GM10847 (cell line): Measurements from ENCODE around the gene RASL10A.

ENCODE experiments used
- POLR2A ChIP-seq: IDR thresholded peaks from 2 replicates; pipeline ENCODE4 v1.6.1; 2011; ENCODE audit not compliant: insufficient read length; ENCODE audit errors: extremely low read depth

RASL10A gene

DNA sequence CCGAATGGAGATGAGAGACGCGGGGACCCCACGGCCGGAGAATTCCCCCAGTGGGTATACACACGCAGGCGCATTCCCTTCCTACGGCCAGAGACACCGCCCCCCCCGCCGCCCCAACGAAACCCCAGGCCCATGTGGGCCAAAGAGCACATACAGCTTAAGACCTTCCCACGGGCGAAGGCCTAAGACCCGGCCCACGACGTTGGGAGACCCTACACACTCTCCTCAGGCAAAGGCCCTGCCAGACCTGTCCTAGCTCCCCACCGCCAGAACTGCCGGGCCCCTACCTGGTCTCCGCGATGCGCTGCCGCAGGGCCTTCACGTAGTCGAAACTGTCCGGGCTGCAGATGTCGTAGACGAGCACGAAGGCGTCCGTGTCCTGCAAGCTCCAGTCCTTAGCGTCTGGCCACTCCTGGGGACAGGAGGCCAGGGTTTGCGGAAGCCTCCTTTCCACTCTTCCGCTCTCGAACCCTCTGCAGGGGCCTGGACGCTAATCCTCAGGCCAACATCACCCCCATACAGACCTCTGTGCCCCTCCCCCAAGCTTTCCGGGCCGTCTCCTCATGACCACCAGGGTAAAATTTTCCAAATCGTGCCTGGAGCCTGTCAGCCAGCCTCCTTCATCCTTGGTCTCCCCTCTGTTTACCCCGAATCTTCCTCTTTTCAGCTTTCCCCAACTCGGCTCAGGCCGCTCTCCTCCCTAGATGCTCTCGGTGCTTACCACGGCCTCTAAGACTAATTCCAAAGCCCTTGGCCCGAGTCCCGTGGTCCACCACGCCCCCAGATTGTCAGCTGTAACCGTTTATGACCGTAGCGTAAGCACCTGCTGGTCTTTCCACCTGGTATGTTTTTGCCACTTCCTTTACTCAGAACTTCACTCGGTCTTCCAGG is 1.7 kb downstream of the RASL10A start:
- no peak for TF ChIP-seq POLR2A

DNA sequence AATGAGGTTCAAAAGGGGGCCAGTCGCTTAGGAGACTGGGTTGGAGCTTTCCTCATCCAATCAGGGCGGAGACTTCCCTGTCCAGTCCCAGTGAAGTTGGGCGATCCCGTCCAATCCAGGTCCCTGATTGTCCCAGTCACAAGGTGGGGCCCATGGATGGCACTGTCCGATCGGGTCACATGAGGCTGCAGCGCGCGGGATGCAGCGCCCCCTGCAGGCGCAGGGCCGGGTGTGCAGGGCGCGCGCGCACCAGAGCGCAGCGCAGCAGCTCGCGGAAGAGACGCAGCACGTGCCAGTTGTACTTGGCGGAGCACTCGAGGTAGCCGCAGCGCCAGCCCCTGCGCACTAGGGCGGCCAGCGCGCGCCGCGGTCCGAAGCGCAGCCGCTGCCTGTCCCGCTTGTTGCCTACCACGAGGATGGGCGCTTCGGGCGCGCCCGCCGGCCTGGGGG is 2.3 kb downstream of the RASL10A start:
- no peak for TF ChIP-seq POLR2A

DNA sequence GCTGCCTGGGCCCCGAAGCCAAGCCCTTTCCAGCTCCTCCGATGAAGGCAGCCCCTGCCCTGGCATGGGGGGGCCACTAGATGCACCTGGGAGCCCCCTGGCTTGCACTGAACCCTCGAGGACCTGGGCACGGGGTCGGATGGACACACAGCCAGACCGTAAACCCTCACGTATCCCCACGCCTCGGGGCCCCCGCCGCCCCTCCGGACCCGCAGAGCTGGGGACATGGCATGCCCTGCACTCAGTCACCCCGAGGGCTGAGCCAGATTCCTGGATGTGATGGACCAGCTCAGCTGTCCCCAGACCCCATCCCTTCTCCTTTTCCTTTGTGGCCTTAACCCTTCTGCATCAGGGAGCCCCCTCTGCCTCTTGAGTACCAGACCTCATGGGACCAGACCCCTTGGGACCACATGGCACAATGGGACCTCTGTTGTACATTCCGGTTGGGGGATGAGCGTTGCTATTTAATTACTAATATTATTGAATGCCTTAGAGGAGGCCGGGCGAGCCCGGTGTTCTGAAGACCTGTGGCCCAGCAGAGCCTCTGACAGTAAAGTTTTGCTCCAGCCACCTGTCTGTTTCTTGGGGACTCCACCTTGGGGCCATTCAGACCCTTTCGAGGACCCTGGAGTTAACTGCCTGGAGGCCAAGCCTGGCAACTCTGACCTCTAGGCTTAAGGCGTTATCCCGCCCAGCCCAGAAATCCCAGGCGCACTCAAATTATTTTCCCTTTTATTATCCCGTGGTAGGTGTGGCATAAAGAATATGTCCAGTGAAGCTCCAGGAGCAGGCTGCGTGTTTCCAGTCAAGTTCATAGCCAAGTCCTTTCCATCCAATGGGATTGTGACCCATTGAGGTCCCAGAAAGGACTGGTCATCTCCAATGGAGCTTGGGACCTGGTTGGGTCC is 3.0 kb downstream of the RASL10A start:
- TF ChIP-seq POLR2A: no peak

DNA sequence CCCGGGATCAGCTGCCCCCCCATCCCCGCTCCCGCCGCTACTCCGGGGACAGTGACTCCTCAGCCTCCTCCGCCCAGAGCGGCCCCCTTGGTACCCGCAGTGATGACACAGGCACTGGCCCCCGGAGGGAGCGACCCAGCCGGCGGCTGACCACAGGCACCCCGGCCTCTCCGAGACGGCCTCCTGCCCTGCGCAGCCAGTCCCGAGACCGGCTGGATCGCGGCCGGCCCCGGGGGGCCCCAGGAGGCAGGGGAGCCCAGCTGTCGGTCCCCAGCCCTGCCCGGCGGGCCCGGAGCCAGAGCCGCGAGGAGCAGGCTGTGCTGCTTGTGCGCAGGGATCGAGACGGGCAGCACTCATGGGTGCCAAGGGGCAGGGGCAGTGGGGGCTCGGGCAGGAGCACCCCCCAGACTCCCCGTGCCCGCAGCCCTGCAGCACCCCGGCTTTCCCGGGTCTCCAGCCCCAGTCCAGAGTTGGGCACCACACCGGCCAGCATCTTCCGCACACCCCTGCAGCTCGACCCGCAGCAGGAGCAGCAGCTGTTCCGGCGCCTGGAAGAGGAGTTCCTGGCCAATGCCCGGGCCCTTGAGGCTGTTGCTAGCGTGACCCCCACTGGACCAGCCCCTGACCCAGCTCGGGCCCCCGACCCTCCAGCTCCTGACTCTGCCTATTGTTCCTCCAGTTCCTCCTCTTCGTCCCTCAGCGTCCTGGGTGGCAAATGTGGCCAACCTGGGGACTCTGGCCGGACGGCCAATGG is 3.9 kb downstream of the RASL10A start:
- TF ChIP-seq POLR2A: no peak

DNA sequence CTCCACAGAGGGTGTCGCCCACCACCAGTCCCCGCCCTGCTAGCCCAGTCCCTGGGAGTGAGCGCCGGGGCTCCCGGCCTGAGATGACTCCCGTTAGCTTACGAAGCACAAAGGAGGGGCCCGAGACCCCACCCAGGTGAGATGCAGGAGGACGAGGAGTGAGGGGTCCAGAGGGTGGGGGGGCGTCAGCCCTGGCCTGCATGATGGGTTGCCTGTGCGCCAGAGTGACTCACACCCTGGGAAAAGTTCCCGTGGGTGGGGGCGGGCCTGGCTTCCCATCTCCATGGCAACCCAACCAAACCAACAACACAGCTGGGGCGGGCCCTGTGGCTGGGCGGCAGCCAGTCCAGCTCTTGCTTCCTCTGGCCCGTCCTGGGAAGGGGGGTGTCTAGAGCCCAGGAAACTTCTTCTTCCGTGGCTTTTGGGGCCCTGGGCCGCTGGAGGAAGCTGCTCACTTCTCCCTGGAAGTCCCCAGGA is 4.6 kb downstream of the RASL10A start:
- no peak for TF ChIP-seq POLR2A

DNA sequence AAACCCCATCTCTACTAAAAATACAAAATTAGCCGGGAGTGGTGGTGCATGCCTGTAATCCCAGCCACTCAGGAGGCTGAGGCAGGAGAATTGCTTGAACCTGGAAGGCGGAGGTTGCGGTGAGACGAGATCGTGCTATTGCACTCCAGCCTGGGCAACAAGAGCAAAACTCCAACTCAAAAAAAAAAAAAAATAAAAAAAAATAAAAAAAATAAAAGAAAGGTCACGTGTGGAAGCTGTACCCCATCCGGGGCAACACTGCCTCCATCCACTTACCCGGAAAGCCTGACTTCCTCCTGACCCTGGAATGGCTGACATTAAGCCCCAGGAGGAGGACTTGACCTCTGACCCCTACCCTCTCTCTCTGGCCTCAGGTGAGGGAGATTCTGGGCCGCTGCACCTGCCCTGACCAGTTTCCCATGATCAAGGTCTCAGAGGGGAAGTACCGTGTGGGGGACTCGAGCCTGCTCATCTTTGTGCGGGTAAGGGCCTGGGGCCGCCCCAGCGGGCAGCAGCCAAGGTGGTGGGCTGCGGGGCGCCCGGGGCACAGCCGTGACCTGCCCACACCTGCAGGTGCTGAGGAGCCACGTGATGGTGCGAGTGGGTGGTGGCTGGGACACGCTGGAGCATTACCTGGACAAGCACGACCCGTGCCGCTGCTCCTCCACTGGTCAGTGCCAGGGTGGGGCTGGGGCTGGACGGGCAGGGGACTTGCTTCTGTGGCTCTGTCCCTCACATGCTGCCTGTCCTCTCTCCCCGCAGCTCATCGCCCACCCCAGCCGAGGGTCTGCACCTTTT is 5.2 kb downstream of the RASL10A start:
- TF ChIP-seq POLR2A: no peak

DNA sequence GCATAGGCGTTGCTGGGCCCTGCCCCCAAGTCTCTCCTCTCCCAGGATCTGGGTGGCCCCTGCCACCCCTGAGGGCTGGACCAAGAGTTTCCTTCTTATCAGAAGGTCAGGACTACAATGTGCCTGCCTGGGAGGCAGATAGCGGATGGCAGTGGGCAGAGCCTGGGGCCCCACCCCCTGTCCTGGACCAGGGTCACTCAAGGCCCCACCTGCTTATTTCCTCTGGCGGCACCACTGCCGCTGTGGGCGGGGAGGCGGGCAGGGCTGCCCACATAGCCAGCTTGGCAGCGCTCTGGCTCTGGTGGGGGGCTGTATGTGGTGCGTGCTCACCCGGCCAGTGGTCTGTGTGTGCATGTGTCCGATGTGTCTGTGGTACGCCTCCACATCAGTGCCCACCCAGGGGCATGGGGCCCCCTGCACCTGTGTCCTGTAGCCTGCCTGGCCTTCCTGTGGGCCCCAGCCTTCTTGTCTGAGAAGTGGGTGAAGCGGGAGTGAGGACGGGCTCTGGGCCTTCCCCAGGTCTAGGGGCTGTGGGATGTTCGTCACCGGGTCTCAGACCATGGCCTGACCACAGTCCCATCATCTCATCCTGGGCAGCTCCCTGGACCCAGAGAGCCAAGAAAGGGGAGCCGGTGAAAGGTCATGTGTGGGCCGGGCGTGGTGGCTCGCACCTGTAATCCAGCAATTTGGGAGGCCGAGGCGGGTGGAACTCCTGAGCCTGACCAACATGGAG is 6.0 kb downstream of the RASL10A start:
- TF ChIP-seq POLR2A: no peak

DNA sequence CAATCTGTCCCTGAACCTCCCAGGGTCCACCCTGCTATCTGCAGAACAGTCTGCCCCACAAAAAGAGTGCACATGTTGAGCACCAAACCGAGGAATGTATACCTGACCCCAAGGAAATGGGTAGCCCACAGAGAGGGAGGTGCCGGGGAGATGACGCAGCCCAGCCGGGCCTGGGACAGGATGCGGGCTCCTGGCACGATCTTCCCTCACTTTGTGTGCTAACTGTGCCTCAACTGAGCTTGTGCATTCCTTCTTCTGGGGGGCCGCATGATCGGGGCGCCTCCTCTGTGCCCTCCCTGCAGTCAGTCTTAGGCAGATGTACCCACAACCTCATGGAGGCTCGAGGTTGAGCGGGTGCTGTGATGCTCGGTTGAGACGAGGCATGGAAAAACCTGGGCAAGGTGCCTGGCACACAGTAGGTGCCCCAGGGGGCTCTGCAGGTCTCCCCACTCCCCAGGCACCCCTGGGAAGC is 6.7 kb downstream of the RASL10A start:
- TF ChIP-seq POLR2A: no peak

DNA sequence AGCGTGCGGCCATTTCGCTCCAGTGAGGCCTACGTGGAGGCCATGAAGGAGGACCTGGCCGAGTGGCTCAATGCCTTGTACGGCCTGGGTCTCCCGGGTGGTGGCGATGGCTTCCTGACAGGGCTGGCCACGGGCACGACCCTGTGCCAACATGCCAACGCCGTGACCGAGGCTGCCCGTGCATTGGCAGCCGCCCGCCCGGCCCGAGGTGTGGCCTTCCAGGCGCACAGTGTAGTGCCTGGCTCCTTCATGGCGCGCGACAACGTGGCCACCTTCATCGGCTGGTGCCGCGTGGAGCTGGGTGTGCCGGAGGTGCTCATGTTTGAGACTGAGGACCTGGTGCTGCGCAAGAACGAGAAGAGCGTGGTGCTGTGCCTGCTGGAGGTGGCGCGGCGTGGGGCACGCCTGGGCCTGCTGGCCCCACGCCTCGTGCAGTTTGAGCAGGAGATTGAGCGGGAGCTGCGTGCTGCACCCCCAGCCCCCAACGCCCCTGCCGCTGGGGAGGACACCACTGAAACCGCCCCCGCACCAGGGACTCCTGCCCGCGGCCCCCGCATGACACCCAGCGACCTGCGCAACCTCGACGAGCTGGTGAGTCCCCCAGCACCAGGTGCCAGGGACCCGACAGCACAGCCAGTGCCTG is 7.2 kb downstream of the RASL10A start:
- no peak for TF ChIP-seq POLR2A

DNA sequence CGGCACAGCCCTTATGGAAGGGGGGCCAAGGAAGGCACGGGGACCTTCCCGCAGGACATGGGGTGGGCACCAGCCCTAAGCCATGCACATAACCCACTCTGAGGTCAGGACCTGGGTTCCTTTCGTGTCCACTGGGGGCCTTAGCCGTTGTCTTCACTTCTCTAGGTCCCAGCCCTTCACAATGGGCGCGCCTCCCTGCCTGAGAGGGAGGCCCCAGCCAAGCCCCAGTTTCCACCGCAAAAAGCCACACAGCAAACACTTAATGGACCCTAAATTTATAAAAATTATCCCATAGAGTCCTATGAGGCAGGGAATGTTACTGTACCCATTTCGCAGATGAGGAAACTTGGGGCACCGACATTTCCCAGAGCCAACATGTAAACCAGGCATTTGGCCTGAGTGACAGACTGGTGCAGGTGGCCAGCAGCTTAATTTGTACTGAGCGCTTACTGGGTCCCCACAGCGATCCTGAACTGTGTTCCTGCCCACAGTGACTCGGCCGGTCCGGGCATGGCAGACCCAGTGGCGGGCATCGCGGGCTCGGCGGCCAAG is 7.8 kb downstream of the RASL10A start:
- TF ChIP-seq POLR2A: no peak

DNA sequence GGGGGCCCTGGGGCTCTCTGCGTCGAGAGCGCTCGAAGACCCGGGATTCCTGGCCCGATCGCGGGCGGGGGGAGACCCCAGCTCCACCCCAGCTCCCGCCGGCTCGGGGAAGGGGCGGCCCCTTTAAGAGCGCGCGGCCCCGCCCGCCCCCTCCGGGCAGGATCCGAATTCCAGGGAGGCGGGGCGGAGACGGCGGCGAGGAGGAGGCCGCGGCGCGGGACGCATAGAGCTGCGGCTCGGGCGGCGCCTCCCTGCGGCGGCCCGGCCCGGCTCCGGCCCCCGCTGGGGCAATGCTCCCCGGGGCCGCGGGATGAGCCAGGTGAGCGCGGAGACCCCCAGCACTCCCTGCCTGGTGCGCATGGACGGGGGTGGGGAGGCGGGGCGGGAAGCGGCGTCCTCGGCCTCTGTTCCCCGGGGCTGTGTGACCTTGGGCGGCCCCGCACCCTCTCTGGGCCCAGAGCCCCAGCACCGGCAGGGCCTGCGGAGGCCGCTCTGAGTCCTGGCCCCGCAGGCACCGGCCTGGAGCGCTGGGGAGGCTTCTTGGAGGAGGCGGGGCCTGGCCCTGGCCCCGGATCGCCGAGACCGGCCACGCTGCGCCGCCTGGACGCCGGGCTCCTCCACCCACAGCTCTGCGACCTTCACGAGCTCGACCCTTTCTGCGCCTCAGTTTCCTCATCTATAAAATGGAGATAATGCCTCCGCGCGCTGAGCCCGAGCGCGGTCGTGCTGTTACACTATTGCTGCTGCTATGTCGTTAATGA is 8.5 kb downstream of the RASL10A start:
- no peak for TF ChIP-seq POLR2A
